Measurements from ENCODE around the gene NHEJ1.
A peak's percentile ranks its signal among the peaks of the same experiment; 100 is the strongest.

The NHEJ1 gene

DNA sequence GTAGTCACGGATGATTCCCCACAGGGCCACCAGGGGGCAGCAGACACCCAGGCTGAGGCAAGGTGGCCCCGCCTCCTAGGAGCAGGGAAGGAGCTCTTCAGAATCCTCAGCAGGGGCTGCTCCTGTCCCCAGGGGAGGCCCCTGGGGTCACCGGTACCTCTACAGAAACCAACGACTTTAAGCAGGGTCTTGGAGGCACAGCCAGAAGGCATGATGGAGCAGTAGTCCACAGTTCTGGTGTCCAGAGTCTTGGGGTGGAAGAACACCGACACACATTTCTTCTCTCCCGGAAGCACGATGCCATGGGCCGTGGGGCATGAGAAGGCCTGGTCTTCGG is 130.8 kb downstream of the NHEJ1 start:
- peak; percentile 89 for DNase-seq (ENCODE audit: low read depth, low spot score)

- DNase-seq (ENCODE audit: low read depth, low spot score): no peak
These were observed 131.4 kb downstream of the NHEJ1 start for GRCh38 chr2:219028996-219029828.

DNA sequence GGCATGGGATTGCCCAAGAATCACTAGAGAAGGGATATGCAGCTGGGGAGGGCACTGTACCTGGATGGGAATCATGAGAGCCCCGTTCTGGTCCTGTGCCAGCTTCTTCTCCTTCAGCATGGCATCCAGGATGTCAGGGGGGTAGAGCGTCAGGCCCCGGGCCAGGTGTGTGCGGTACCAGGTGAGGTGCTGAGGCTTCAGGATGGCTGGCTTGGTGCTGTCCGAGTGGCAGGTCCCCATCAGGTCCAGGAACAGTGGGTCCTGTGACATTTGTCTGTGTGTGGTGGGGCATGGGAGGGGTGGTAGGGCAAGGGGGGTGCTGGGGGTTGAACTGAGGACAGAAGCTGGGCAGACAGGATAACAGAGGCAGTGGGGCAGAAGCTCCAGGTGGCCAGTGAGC is 132.5 kb downstream of the NHEJ1 start:
- DNase-seq (ENCODE audit: low read depth, low spot score): no peak

DNA sequence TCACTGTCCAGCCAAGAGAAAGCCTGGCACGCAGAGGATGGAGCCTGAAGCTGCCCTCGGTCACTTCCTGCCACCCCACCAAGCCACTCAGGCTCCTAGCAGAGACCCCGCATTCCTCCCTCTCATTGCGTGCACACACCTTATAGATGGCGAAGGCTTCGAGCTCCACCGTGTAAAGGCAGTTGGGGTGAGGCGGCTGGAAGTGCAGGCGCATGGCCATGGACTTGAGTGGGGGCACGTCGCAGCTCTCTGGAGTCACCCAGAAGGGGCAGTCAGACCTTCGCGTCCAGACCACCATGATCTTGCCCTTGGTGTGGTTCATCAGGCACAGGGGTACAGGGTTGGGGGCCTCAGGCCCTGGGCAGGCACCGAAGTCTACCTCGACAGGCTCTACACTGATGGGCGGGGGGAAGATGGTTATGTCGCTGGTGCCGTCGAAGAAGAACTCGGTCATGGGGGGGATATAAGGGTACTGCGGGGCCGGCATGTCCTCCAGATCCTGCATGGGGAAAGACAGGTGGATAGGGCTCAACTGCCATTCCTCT is 133.0 kb downstream of the NHEJ1 start:
- no peak for DNase-seq (ENCODE audit: low read depth, low spot score)

GRCh38 chr2:219026946-219027345 is 133.7 kb downstream of the NHEJ1 start:
- DNase-seq (ENCODE audit: low read depth, low spot score): no peak

DNA sequence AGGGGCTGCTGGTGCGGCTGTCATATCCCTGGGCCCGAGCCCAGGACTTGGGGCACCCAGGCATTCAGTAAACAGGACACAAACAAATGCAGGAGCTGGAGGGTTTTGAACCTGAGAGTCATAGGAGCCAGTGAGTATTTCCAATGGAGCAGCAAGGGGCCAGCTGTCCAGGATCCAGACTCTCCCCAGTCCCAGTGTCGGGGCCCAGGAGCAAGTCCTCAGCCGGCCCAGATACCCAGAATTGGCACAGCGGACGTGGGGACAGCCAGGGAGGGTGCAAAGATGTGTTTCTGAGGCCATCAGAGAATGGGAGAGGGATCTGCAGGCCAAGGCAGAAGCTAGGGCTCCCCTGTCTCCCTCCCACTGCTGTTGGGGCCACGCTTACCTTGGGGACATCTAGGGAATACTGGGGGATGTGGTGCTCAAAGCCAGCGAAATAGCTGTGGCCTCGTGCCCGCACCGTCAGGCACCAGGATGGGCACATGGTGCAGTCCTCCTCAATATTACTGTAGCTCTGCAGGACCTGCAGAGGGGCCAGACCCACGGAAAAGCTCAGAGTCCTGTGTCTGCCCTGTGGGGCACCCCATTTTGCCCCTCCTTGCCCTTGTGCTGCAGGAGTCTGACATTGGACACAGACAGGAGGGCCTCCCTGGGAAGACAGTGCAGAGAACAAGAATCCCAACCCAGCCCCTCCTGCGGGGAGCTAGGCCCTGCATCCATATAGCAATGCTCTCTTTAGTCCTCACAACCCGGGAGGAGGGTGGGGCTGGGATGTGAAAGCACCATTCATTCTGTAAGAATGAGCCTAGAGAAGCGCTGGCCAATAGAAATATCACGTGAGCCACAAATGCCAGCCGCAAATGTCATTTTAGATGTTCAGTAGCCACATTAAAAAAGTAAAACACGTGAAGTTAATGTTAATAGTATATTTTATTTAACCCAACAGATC is 134.7 kb downstream of the NHEJ1 start:
- no peak for DNase-seq (ENCODE audit: low read depth, low spot score)

Measured in ELF-1 (cell line).